ENCODE measurements around the gene CLMP. TPM values are rescaled to one million over a fixed set of nuclear protein-coding genes. Genes with fewer than 3 reads are reported as not detected.

Gene CLMP
- total and polyA plus RNA-seq, 2 donors (not counting 3 experiments of a cell fraction or from before 2014, with no cell fraction given) = 0.03 to 0.18 TPM

- no peak overlapping the region for H2AFZ ChIP-seq (ENCODE audit: low read depth, low read length)
- H3K27me3 ChIP-seq (ENCODE audit: control insufficient read depth in 2 of 2, insufficient read depth in 2 of 2, low read length in 2 of 2) = peaks cover 3 to 16% of the 10 kb centered on the region in 2 experiments
- H3K9me1 ChIP-seq (replicated peaks; ENCODE audit: control insufficient read depth, extremely low read depth, insufficient read depth, low read length) = no peaks in the 10 kb centered on the region
- no peaks in the 10 kb centered on the region for H3K79me2 ChIP-seq (ENCODE audit: control insufficient read depth, insufficient read depth, low read length)
- H3K9me3 ChIP-seq (replicated peaks; ENCODE audit: control insufficient read depth, insufficient read depth, low read length) = no peaks in the 10 kb centered on the region
- BruUV-seq (replicated peaks) = no TSS peak
- peak; percentile 50 for FAIRE-seq
- ChIA-PET CTCF (interaction anchor here (0.6 to 9.6 kb wide), 48 partner anchors 8 to 440 kb away, joined by 3 to 621 read pairs (median 4); partner anchors contain the start of genes BSX, JHY and UBASH3B), POLR2A (no interaction called here)
- DNase-seq (ENCODE audit: low read depth, low spot score) = peak; percentile 32
- H4K20me1 ChIP-seq (replicated peaks; ENCODE audit: control insufficient read depth, extremely low read depth, insufficient read depth, low read length) = no peaks in the 10 kb centered on the region
- no peaks in the 10 kb centered on the region for H3K36me3 ChIP-seq (ENCODE audit: control insufficient read depth in 2 of 2, extremely low read depth in 1 of 2, insufficient read depth in 2 of 2, low read length in 2 of 2)
- H3K27ac ChIP-seq (ENCODE audit: insufficient read depth, low read depth, low read length) = no peak overlapping the region
- H3K9ac ChIP-seq (replicated peaks; ENCODE audit: extremely low read depth, insufficient read depth, low read length) = no peak overlapping the region
- dilution Hi-C loops (cut with MboI; ENCODE audit: extremely low pct_ligation_motif_present, low sequenced_read_pairs) = loop anchor here (10.0 kb wide), 1 partner anchor 156 kb away; no protein-coding TSS in a partner anchor
- H3K4me2 ChIP-seq (ENCODE audit: insufficient read depth, low read length) = no peak overlapping the region
- TF ChIP-seq CTCF (IDR thresholded peaks at IDR 0.05; ENCODE audit: extremely low read depth in 1 of 2, insufficient read depth in 1 of 2, low read depth in 1 of 2, low read length in 2 of 2) (peak; percentile 57 to 76), JUN (IDR thresholded peaks at IDR 0.05; ENCODE audit: borderline replicate concordance, insufficient read depth, insufficient read length, low read depth) (no peak), POLR2A (IDR thresholded peaks at IDR 0.05; ENCODE audit: low read depth, low read length) (no peak), FOS (IDR thresholded peaks at IDR 0.05; ENCODE audit: borderline replicate concordance, insufficient read depth, low read length) (no peak), MYC (IDR thresholded peaks at IDR 0.05; ENCODE audit: low read depth, low read length) (no peak), MAX (IDR thresholded peaks at IDR 0.05; ENCODE audit: insufficient read depth, insufficient read length) (no peak)
- intact Hi-C loops (cut with micrococcal nuclease) = loop anchor here (5.0 kb wide), 1 partner anchor 214 kb away; no protein-coding TSS in a partner anchor
- no peak overlapping the region for H3K4me3 ChIP-seq (replicated peaks in 1 of 3; ENCODE audit: insufficient read depth in 1 of 3, low read depth in 1 of 3, low read length in 3 of 3)
- no peaks in the 10 kb centered on the region for H3K4me1 ChIP-seq (ENCODE audit: control insufficient read depth, extremely low read depth, insufficient read depth, low read length)
Observed at GRCh38 chr11:123020968-123021367, 174.1 kb downstream of the CLMP start.

Small RNA genes lying within 50 kb of the gene (small RNA-seq; reads per million reads assigned to genes)
- gene RPL31P47 (ENCODE audit: insufficient read depth, insufficient read length, low read depth, low replicate concordance) = not detected
- gene SNORD14C (ENCODE audit: insufficient read depth, insufficient read length, low read depth, low replicate concordance) = not detected
- not detected for gene SNORD14D (ENCODE audit: insufficient read depth, insufficient read length, low read depth, low replicate concordance)
- gene SNORD14E (ENCODE audit: insufficient read depth, insufficient read length, low read depth, low replicate concordance) = 2,849 reads per million, percentile 100 among the genes with 10 or more reads in this experiment

Other genes starting within 250 kb of the CLMP start
- gene BSX, start 213.4 kb downstream of the CLMP start, total RNA-seq = not detected in 2 replicates
- gene BSX, start 213.4 kb downstream of the CLMP start, polyA plus RNA-seq = not detected in 2 replicates
- gene HSPA8, start 133.1 kb downstream of the CLMP start, total RNA-seq = 1,573 and 1,728 TPM in 2 replicates
- 1,383 and 1,403 TPM in 2 replicates for gene HSPA8, start 133.1 kb downstream of the CLMP start, polyA plus RNA-seq
- 6.8 and 11.1 TPM in 2 replicates for gene GRAMD1B, start 235.0 kb upstream of the CLMP start, total RNA-seq
- 4.5 and 5.1 TPM in 2 replicates for gene GRAMD1B, start 235.0 kb upstream of the CLMP start, polyA plus RNA-seq